ENCODE measurements around the gene SH2D4B.

The SH2D4B gene

DNA sequence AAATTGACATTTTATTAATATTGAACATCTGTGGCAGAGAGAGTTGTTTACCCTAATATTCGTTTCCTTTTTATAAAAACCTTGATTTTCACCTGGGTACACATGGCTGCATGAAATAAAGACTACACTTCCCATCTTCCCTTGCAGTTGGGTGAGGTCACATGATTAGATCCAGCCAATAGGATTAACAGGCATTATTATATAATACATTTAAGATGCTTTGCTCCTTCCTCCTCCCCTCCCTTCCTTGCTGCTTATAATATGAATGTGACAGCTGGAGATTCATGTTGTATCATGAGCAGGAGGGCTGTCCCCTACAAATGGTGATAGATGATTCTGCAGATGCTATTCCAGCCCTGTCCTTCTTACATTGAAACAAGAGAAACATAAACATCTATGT lies 146.6 kb downstream of the SH2D4B start:
- Histone ChIP-seq H3K4me3 (replicated peaks; ENCODE audit: insufficient read depth, low read length) (no peak overlapping the region), H3K27ac (replicated peaks) (no peak overlapping the region), H3K27me3 (ENCODE audit: insufficient read depth, poor library complexity, severe bottlenecking) (no peaks in the 10 kb centered on the region)
- no peak for TF ChIP-seq GABPA (IDR thresholded peaks at IDR 0.05; ENCODE audit: low read depth)
- TF ChIP-seq POLR2AphosphoS5 (IDR thresholded peaks at IDR 0.05; ENCODE audit: low read depth), result no peak
- no peak for TF ChIP-seq SPI1 (IDR thresholded peaks at IDR 0.05; ENCODE audit: borderline replicate concordance, low read depth)
- TF ChIP-seq, protein P1, sequence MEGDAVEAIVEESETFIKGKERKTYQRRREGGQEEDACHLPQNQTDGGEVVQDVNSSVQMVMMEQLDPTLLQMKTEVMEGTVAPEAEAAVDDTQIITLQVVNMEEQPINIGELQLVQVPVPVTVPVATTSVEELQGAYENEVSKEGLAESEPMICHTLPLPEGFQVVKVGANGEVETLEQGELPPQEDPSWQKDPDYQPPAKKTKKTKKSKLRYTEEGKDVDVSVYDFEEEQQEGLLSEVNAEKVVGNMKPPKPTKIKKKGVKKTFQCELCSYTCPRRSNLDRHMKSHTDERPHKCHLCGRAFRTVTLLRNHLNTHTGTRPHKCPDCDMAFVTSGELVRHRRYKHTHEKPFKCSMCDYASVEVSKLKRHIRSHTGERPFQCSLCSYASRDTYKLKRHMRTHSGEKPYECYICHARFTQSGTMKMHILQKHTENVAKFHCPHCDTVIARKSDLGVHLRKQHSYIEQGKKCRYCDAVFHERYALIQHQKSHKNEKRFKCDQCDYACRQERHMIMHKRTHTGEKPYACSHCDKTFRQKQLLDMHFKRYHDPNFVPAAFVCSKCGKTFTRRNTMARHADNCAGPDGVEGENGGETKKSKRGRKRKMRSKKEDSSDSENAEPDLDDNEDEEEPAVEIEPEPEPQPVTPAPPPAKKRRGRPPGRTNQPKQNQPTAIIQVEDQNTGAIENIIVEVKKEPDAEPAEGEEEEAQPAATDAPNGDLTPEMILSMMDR (IDR thresholded peaks at IDR 0.05; ENCODE audit: insufficient read depth, low read length), result no peak
- TF ChIP-seq, protein P2, sequence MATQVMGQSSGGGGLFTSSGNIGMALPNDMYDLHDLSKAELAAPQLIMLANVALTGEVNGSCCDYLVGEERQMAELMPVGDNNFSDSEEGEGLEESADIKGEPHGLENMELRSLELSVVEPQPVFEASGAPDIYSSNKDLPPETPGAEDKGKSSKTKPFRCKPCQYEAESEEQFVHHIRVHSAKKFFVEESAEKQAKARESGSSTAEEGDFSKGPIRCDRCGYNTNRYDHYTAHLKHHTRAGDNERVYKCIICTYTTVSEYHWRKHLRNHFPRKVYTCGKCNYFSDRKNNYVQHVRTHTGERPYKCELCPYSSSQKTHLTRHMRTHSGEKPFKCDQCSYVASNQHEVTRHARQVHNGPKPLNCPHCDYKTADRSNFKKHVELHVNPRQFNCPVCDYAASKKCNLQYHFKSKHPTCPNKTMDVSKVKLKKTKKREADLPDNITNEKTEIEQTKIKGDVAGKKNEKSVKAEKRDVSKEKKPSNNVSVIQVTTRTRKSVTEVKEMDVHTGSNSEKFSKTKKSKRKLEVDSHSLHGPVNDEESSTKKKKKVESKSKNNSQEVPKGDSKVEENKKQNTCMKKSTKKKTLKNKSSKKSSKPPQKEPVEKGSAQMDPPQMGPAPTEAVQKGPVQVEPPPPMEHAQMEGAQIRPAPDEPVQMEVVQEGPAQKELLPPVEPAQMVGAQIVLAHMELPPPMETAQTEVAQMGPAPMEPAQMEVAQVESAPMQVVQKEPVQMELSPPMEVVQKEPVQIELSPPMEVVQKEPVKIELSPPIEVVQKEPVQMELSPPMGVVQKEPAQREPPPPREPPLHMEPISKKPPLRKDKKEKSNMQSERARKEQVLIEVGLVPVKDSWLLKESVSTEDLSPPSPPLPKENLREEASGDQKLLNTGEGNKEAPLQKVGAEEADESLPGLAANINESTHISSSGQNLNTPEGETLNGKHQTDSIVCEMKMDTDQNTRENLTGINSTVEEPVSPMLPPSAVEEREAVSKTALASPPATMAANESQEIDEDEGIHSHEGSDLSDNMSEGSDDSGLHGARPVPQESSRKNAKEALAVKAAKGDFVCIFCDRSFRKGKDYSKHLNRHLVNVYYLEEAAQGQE (IDR thresholded peaks at IDR 0.05; ENCODE audit: insufficient replicate concordance, low read depth), result no peak
- DNase-seq (ENCODE audit: low read depth in 1 of 2, low spot score in 1 of 2), result peak in 1 of 2 experiments; percentile 12

DNA sequence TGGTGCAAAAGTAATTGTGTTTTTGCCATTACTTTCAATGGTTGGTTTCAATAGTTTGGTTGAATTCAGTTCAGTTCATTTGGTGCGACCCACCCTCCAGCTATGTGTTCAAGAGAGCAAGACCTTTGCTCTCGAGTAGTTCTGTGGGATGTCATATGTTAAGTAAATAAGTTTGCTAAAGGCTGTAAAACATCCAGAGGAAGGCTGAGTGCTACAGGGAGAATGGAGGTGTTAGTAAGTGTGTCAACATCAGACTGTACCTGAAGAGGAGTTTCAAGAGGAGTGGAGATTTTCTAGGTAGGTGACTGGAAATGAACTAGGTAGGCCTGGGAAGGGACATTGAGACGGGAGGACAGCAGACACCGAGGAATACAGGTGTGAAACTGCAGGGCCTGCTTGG lies 147.7 kb downstream of the SH2D4B start:
- Histone ChIP-seq H3K27ac (replicated peaks) (no peak overlapping the region), H3K27me3 (ENCODE audit: insufficient read depth, poor library complexity, severe bottlenecking) (no peaks in the 10 kb centered on the region), H3K4me3 (replicated peaks; ENCODE audit: insufficient read depth, low read length) (no peak overlapping the region)
- no peak for TF ChIP-seq SPI1 (IDR thresholded peaks at IDR 0.05; ENCODE audit: borderline replicate concordance, low read depth)
- TF ChIP-seq, protein P1 (IDR thresholded peaks at IDR 0.05; ENCODE audit: insufficient read depth, low read length), result no peak
- no peak for DNase-seq (ENCODE audit: low read depth in 1 of 2, low spot score in 1 of 2)

DNA sequence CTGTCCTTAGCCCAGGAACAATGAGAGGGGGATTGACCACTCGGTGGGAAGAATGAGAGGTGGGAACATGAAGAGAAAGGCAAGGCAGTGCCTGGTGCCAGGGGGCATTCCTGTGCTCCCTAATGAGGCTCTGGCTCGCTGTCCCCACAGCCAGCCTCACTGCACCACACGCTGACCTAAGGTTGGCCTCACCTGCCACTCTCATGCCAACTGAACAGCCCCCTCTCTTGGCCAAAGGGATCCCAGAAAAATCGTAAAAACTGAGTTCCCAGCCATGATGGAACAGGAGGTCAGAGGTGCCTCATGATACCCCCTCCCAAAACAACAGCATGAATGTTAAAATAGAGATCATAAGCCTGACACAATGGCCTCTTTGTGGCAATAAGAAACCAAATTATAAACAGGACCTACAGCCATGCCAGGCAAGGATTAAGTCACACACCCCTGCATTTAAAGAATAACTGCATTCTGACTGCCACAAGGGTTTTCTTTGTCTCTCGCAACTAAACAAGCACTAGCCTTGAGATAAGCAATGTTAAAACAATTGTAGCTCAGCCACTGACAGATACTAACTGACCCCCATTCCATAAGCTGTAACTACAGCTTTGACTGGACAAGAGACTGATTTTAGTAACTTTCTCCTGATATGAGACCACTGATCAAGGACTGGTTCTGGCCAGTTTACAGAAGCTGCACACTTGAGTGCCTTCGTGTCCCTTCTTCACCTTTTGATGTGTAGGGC lies 149.2 kb downstream of the SH2D4B start:
- H3K27me3 ChIP-seq (ENCODE audit: insufficient read depth, poor library complexity, severe bottlenecking), result peaks cover 3% of the 10 kb centered on the region
- H3K4me3 ChIP-seq (replicated peaks; ENCODE audit: insufficient read depth, low read length), result no peak overlapping the region
- H3K27ac ChIP-seq (replicated peaks), result no peak overlapping the region
- TF ChIP-seq, protein P2 (IDR thresholded peaks at IDR 0.05; ENCODE audit: insufficient replicate concordance, low read depth), result no peak
- no peak for TF ChIP-seq POLR2AphosphoS5 (IDR thresholded peaks at IDR 0.05; ENCODE audit: low read depth)
- DNase-seq (ENCODE audit: low read depth in 1 of 2, low spot score in 1 of 2), result no peak

DNA sequence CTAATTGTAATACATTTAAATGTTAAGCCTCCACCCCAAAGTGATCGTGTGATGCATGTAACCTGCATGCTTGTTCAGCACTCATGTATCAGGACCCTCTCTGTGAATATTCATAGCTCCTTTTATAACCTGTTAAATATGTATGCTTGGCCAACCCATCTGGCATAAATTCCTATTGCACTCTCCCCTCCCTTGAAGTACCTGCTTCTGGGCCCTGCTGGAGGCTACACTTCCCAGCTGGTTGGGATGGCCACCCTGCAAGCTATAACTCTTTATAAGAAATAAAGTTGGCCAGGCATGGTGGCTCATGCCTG lies 149.7 kb downstream of the SH2D4B start:
- no peak for DNase-seq (ENCODE audit: low read depth in 1 of 2, low spot score in 1 of 2)
- TF ChIP-seq, protein P1 (IDR thresholded peaks at IDR 0.05; ENCODE audit: insufficient read depth, low read length), result no peak
- no peak for TF ChIP-seq GABPA (IDR thresholded peaks at IDR 0.05; ENCODE audit: low read depth)
- no peak for TF ChIP-seq SPI1 (IDR thresholded peaks at IDR 0.05; ENCODE audit: borderline replicate concordance, low read depth)
- TF ChIP-seq POLR2AphosphoS5 (IDR thresholded peaks at IDR 0.05; ENCODE audit: low read depth), result no peak
- TF ChIP-seq, protein P2 (IDR thresholded peaks at IDR 0.05; ENCODE audit: insufficient replicate concordance, low read depth), result no peak

More for the DNA sequence above, 149.7 kb downstream of the SH2D4B start:
- no peak overlapping the region for H3K4me3 ChIP-seq (replicated peaks; ENCODE audit: insufficient read depth, low read length)
- H3K27me3 ChIP-seq (ENCODE audit: insufficient read depth, poor library complexity, severe bottlenecking), result peaks cover 3% of the 10 kb centered on the region
- no peak overlapping the region for H3K27ac ChIP-seq (replicated peaks)

Measured in HL-60 (cell line).